Body of pancreas (tissue), 4 donors: Measurements from ENCODE around the gene ATP1A3.

Source experiments
- POLR2A ChIP-seq, 3 donors: fragments of 450-650 bp; IDR thresholded peaks; one replicate each; pipeline ENCODE4 v1.6.1; 2016; ENCODE audit warnings: antibody characterized with exemption in 3 of 3, mild to moderate bottlenecking in 2 of 3
- TF ChIP-seq, protein P1 (sequence below), 7 experiments: fragments of 450-650 bp in 4 of 7; fragments of 200-600 bp in 3 of 7; sonication (generic) in 3 of 7; IDR thresholded peaks; one replicate each; pipeline ENCODE4 v1.5.1; 2016 to 2019; ENCODE audit warnings: antibody characterized with exemption in 7 of 7

GRCh38 chr19:42017040-42017439, 23.0 kb upstream of the ATP1A3 start:
- TF ChIP-seq, protein P1, sequence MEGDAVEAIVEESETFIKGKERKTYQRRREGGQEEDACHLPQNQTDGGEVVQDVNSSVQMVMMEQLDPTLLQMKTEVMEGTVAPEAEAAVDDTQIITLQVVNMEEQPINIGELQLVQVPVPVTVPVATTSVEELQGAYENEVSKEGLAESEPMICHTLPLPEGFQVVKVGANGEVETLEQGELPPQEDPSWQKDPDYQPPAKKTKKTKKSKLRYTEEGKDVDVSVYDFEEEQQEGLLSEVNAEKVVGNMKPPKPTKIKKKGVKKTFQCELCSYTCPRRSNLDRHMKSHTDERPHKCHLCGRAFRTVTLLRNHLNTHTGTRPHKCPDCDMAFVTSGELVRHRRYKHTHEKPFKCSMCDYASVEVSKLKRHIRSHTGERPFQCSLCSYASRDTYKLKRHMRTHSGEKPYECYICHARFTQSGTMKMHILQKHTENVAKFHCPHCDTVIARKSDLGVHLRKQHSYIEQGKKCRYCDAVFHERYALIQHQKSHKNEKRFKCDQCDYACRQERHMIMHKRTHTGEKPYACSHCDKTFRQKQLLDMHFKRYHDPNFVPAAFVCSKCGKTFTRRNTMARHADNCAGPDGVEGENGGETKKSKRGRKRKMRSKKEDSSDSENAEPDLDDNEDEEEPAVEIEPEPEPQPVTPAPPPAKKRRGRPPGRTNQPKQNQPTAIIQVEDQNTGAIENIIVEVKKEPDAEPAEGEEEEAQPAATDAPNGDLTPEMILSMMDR (IDR thresholded peaks at IDR 0.05) = no peak
- TF ChIP-seq POLR2A (IDR thresholded peaks at IDR 0.05) = no peak
